Keratinocyte (primary cell): ENCODE data around the gene WFDC8.

Experiments used
- EZH2 ChIP-seq: IDR thresholded peaks from one replicate; pipeline ENCODE4 v1.6.1; 2012; ENCODE audit warnings: inconsistent platforms, mild to moderate bottlenecking, low read length, moderate library complexity
- TF ChIP-seq, protein P1 (sequence below), 3 experiments: IDR thresholded peaks in 1 of 3; conservative IDR thresholded peaks in 1 of 3; optimal IDR thresholded peaks in 1 of 3; 2 replicates in 2 of 3; 3 replicates in 1 of 3; pipeline versions ENCODE3 to v1.5.1; 2011; ENCODE audit warnings: low read length in 3 of 3, mild to moderate bottlenecking in 3 of 3, moderate library complexity in 2 of 3, control low read depth in 1 of 3, inconsistent platforms in 1 of 3; ENCODE audit not compliant: insufficient read depth in 2 of 3; ENCODE audit errors: extremely low read depth in 1 of 3

DNA sequence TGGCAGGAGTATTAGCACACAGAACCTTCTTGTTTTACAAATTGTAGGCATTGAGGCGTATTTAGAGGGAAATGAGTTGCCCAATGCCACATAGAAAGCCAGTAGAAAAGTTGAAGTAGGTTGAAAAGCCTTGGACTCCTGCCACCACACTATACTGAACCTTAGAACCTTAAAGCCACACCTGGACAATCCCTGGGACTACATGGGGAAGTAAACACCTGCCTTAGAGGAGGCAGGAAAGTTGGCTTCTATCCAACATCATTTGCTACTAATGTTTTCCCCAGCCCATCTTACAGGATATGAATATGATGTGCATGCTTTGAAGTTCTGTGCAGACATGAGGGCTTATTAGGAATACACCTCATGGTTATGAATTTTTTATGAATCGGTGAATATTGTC, 26.6 kb downstream of the WFDC8 start:
- TF ChIP-seq, protein P1, sequence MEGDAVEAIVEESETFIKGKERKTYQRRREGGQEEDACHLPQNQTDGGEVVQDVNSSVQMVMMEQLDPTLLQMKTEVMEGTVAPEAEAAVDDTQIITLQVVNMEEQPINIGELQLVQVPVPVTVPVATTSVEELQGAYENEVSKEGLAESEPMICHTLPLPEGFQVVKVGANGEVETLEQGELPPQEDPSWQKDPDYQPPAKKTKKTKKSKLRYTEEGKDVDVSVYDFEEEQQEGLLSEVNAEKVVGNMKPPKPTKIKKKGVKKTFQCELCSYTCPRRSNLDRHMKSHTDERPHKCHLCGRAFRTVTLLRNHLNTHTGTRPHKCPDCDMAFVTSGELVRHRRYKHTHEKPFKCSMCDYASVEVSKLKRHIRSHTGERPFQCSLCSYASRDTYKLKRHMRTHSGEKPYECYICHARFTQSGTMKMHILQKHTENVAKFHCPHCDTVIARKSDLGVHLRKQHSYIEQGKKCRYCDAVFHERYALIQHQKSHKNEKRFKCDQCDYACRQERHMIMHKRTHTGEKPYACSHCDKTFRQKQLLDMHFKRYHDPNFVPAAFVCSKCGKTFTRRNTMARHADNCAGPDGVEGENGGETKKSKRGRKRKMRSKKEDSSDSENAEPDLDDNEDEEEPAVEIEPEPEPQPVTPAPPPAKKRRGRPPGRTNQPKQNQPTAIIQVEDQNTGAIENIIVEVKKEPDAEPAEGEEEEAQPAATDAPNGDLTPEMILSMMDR (optimal IDR thresholded peaks at IDR 0.05 in 1 of 3, IDR thresholded peaks at IDR 0.05 in 1 of 3, conservative IDR thresholded peaks at IDR 0.05 in 1 of 3; ENCODE audit: extremely low read depth in 1 of 3, insufficient read depth in 2 of 3, low read length in 3 of 3): no peak
- no peak for TF ChIP-seq EZH2
